CD1c-positive myeloid dendritic cell (primary cell): ENCODE measurements around the gene SLC47A1.
A peak's percentile ranks its signal among the peaks of the same experiment; 100 is the strongest.
"Not testable (repeated sequence)": the region's sequence is repeated elsewhere in the genome, so short reads cannot be mapped to it uniquely, and the experiment has no call there.

Experiments used
- DNase-seq: peaks from one replicate; pipeline ENCODE4 v3.0.0-alpha.2; 2016; ENCODE audit errors: extremely low spot score

SLC47A1 gene

GRCh38 chr17:19519388-19520291, 14.0 kb upstream of the SLC47A1 start:
- DNase-seq, result peak; percentile 63

DNA sequence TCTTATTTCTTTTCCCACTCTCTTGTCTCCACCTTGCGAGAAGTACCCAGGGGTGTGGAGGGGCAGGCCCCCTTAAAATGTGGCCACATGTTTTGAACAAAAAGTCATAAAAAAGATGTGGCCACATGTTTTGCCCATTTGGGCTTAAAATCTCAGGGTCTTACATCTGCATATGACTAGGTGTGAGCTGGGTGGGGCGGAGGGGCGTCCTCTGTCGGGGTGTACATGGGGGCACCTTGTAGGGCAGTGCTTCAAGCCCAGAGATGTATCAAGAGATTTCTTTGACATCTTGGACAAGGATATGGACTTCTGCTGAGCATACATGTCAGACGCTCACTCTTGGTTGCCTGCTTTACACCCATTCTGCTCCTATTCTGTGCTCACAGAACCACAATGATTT, 13.0 kb upstream of the SLC47A1 start:
- no peak for DNase-seq

- DNase-seq, result no peak
These were observed 10.0 kb upstream of the SLC47A1 start for GRCh38 chr17:19523690-19524089.

GRCh38 chr17:19526950-19527349, 6.7 kb upstream of the SLC47A1 start:
- DNase-seq, result not testable (repeated sequence)

- no peak for DNase-seq
These were observed 1.7 kb upstream of the SLC47A1 start for GRCh38 chr17:19531780-19532501.

DNA sequence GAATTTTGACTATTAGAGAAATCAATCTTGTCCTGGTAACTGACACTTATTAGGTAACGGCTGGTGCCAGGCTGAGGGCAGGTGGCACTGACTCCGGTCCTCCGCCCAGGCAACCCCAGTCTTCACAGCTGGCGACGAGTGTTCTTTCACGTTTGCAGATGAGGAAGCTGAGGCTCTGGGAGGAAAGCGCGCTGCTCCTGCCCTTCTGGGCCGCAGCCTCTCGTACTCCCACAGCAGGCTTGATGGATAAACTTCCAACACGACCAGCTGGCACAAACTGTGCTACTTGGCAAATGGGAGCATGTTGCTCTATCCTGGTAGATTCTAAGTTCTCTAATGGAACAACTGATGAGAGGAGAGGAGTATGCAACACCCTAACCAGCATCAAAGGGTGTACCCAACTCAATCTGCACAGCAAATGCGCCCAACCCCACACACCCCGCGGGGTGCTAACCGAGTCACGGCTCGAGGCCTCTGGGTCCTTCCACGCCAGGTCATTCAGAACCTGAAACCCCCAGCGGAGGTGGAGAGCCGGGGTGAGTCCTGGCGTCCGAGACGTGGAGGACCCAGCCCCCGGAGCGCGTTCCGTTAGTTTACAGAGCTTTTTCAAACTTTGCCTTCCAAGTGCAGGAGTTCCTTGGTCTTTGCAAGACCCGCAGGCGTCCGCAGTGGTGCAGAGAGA, 477 bp upstream of the SLC47A1 start:
- peak; percentile 28 for DNase-seq

DNA sequence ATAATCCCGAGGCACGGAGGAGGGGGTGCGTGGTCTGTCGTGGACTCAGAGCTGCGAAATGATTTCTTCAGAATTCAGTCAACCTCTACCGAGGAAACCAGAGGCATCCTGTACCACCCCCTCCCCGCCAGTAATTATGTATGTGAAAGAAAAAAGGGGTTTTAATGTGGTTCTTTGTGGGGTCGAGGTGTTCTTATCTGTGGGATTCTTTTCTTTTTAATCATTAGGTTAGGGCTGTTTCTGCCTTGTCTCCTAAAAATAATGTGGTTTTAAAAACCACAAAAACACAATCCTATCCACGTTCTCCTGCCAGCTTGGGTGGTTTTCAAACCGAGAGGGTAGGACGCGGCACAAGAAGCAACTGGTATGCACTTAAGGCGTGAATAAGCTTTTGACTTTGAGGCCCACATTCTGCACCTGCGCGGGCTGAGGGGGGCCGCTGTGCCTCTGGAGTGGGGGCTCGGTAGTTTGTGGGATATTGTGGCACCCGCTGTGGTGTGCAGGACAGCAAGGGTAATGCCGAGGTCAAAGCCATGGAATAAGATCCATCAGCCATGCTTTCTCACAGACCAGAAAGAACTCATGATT, 1.0 kb downstream of the SLC47A1 start:
- peak; percentile 28 for DNase-seq

GRCh38 chr17:19537111-19537510, 3.5 kb downstream of the SLC47A1 start:
- DNase-seq, result no peak

DNA sequence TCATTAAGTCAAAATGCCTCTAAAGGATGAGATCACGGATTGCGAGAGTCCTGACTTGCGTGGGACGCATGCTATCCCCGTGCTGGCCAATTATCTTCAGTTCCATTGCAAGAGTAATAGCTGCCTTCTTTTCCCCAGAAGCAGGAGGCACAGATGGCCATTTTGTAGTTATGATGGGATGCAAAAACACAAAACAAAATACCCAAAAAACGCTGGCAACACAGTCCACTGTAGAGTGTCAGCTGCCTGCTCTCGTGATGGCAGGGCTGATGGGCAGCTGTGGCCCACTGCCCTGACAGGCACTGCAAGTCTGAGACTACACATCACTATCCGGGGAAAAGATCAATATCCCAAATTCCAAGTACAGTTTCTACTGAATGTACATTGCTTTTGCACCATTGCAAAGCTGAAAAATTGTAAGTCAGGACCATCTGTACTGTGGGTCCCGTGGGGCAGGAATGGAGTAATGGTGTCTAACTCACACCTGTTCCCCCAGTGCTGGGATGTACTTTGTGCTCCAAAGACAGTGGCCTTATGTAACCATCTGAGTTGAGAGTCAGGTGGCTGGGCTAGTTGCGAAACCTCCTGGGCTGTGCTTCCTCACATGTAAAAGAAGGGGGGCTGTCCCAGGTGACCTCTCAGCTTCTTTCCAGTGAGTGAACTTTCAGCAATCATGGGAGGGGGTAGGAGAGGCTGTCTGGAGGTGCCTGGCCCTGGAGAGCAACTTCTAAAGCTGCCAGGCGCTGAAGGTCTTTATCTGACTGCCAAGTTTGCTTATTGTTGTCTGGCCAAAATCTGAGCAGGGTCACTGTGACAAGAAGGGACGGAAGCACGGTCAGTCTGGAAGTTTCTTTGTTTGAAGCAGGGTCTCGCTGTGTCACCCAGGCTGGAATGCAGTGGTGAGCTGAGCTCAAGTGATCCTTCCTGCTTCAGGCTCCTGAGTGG, 4.7 kb downstream of the SLC47A1 start:
- no peak for DNase-seq

- DNase-seq, result no peak
These were observed 5.4 kb downstream of the SLC47A1 start for GRCh38 chr17:19539040-19539399.

GRCh38 chr17:19539841-19540311, 6.2 kb downstream of the SLC47A1 start:
- no peak for DNase-seq

DNA sequence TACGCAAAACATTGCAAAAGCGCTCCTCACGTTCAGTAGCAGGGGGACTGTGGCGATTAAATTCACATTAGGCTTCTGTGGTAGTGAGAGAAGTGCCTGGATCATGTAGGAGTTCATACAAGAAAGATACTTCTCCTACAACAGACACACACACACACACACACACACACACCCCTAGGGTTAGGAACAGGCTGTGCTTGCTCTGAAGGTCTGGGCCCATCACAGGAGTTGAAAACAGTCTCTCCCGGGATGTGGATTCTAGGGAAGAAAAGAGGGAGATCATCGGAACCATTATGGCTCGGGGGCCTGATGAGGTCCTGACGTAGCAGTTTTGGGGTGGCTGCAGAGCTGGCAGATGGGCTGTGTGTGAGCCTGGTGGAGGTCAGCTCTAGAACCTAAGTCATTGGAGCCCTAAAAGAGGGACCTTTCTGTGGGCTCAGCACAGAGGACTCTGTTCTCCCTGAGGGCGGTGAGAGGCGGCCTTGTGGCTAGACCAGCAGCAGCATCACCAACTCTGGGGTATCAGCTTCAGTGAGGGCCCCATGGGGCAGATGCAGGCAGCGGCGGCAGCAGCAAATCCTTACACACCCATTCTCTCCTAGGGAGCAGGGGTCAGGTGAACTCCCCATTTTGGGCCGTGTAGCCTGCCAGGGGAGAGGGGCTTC, 7.2 kb downstream of the SLC47A1 start:
- DNase-seq, result no peak

GRCh38 chr17:19541445-19541844, 7.8 kb downstream of the SLC47A1 start:
- DNase-seq, result no peak

DNA sequence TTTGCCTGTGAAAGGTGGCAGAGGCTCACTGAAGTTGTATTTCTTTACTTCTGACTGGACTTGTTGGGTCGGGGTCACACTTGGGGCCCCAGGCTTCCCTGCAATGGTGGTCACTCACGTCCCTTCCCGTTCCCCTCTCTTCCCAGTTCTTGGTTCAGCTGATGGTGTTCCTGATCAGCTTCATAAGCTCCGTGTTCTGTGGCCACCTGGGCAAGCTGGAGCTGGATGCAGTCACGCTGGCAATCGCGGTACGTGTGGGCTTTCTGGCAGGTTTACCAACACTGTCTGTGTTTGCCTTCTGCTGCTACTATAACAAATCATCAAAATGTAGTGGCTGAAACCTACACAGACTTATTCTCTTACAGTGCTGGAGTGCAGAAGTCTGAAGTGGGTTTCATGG, 8.6 kb downstream of the SLC47A1 start:
- DNase-seq, result no peak

- DNase-seq, result no peak
These were observed 10.7 kb downstream of the SLC47A1 start for GRCh38 chr17:19544366-19544765.

- peak; percentile 78 for DNase-seq
These were observed 12.8 kb downstream of the SLC47A1 start for GRCh38 chr17:19546289-19547065.

- no peak for DNase-seq
These were observed 16.3 kb downstream of the SLC47A1 start for GRCh38 chr17:19549746-19550623.

GRCh38 chr17:19551165-19551564, 17.5 kb downstream of the SLC47A1 start:
- no peak for DNase-seq
